Measurements from ENCODE around the gene ESRRB. TPM values are rescaled to one million over a fixed set of nuclear protein-coding genes. Genes with fewer than 3 reads are reported as not detected.

The ESRRB gene
- total RNA-seq, 2 donors from 2014 or later, result 0.10 to 0.21 TPM

- Histone ChIP-seq H3K4me1 (no peaks in the 10 kb centered on the region), H3K27ac (no peak overlapping the region), H3K9me3 (no peaks in the 10 kb centered on the region), H3K9ac (ENCODE audit: low read depth in 2 of 2, low read length in 2 of 2) (no peak overlapping the region), H3K4me3 (no peak overlapping the region), H3K36me3 (no peaks in the 10 kb centered on the region), H3K27me3 (no peaks in the 10 kb centered on the region)
- DNase-seq, result no peak
- TF ChIP-seq CTCF (IDR thresholded peaks at IDR 0.05), result no peak
- intact Hi-C loops (cut with DNase I), result no loop called here
Observed at GRCh38 chr14:76488551-76488950, 112.6 kb downstream of the ESRRB start.

- no peak for TF ChIP-seq CTCF (IDR thresholded peaks at IDR 0.05)
- Histone ChIP-seq H3K27me3 (no peaks in the 10 kb centered on the region), H3K9ac (ENCODE audit: low read depth in 2 of 2, low read length in 2 of 2) (no peak overlapping the region), H3K4me1 (no peaks in the 10 kb centered on the region), H3K4me3 (no peak overlapping the region), H3K36me3 (no peaks in the 10 kb centered on the region), H3K27ac (no peak overlapping the region), H3K9me3 (no peaks in the 10 kb centered on the region)
- intact Hi-C loops (cut with DNase I), result no loop called here
- no peak for DNase-seq
Observed at GRCh38 chr14:76489667-76490066, 113.7 kb downstream of the ESRRB start.

- no peaks in the 10 kb centered on the region for H3K36me3 ChIP-seq
- H3K4me3 ChIP-seq, result no peak overlapping the region
- H3K9me3 ChIP-seq, result no peaks in the 10 kb centered on the region
- intact Hi-C loops (cut with DNase I), result no loop called here
- no peak for TF ChIP-seq CTCF (IDR thresholded peaks at IDR 0.05)
- H3K4me1 ChIP-seq, result no peaks in the 10 kb centered on the region
- no peak overlapping the region for H3K9ac ChIP-seq (ENCODE audit: low read depth in 2 of 2, low read length in 2 of 2)
- H3K27ac ChIP-seq, result no peak overlapping the region
- no peak for DNase-seq
- no peaks in the 10 kb centered on the region for H3K27me3 ChIP-seq
Observed at GRCh38 chr14:76490111-76490510, 114.2 kb downstream of the ESRRB start.

GRCh38 chr14:76490735-76491134 is 114.8 kb downstream of the ESRRB start:
- no peaks in the 10 kb centered on the region for H3K9me3 ChIP-seq
- H3K9ac ChIP-seq (ENCODE audit: low read depth in 2 of 2, low read length in 2 of 2), result no peak overlapping the region
- no peak for TF ChIP-seq CTCF (IDR thresholded peaks at IDR 0.05)
- no peaks in the 10 kb centered on the region for H3K27me3 ChIP-seq
- H3K36me3 ChIP-seq, result no peaks in the 10 kb centered on the region
- H3K4me1 ChIP-seq, result no peaks in the 10 kb centered on the region
- DNase-seq, result no peak
- H3K4me3 ChIP-seq, result no peak overlapping the region
- intact Hi-C loops (cut with DNase I), result no loop called here
- H3K27ac ChIP-seq, result no peak overlapping the region

- H3K4me3 ChIP-seq, result no peak overlapping the region
- DNase-seq, result no peak
- TF ChIP-seq CTCF (IDR thresholded peaks at IDR 0.05), result no peak
- no peak overlapping the region for H3K27ac ChIP-seq
- H3K9ac ChIP-seq (ENCODE audit: low read depth in 2 of 2, low read length in 2 of 2), result no peak overlapping the region
- no peaks in the 10 kb centered on the region for H3K9me3 ChIP-seq
- intact Hi-C loops (cut with DNase I), result no loop called here
- no peaks in the 10 kb centered on the region for H3K27me3 ChIP-seq
- no peaks in the 10 kb centered on the region for H3K36me3 ChIP-seq
- H3K4me1 ChIP-seq, result no peaks in the 10 kb centered on the region
Observed at GRCh38 chr14:76491172-76491930, 115.4 kb downstream of the ESRRB start.

Measured in colonic mucosa (tissue), 4 donors.